ENCODE data around the gene USH1C. TPM values are rescaled to one million over a fixed set of nuclear protein-coding genes. Genes with fewer than 3 reads are reported as not detected.

The USH1C gene
- total RNA-seq, 1 donor from 2014 or later, result 0.72 TPM

- no peak for TF ChIP-seq CTCF (IDR thresholded peaks at IDR 0.05)
- H3K27ac Mint-ChIP-seq (ENCODE audit: unreplicated experiment), result no peak overlapping the region
- H3K4me1 Mint-ChIP-seq (ENCODE audit: low read depth), result no peaks in the 10 kb centered on the region
- peaks cover 40% of the 10 kb centered on the region for H3K27me3 Mint-ChIP-seq (ENCODE audit: low read depth)
- H3K36me3 Mint-ChIP-seq (ENCODE audit: low read depth), result no peaks in the 10 kb centered on the region
- no peak for DNase-seq (ENCODE audit: low spot score)
- H3K9me3 Mint-ChIP-seq (ENCODE audit: low read depth), result no peaks in the 10 kb centered on the region
- no peak overlapping the region for H3K4me3 Mint-ChIP-seq (ENCODE audit: unreplicated experiment)
Measured at GRCh38 chr11:17460406-17460805, 83.8 kb downstream of the USH1C start.

GRCh38 chr11:17459236-17459896 is 84.8 kb downstream of the USH1C start:
- Mint-ChIP-seq H3K4me3 (ENCODE audit: unreplicated experiment) (no peak overlapping the region), H3K36me3 (ENCODE audit: low read depth) (no peaks in the 10 kb centered on the region), H3K27me3 (ENCODE audit: low read depth) (peaks cover 30% of the 10 kb centered on the region), H3K9me3 (ENCODE audit: low read depth) (no peaks in the 10 kb centered on the region), H3K4me1 (ENCODE audit: low read depth) (no peaks in the 10 kb centered on the region), H3K27ac (ENCODE audit: unreplicated experiment) (no peak overlapping the region)
- DNase-seq (ENCODE audit: low spot score), result no peak
- TF ChIP-seq CTCF (IDR thresholded peaks at IDR 0.05), result no peak

GRCh38 chr11:17458268-17458667 is 85.9 kb downstream of the USH1C start:
- Mint-ChIP-seq H3K36me3 (ENCODE audit: low read depth) (no peaks in the 10 kb centered on the region), H3K27ac (ENCODE audit: unreplicated experiment) (no peak overlapping the region), H3K4me3 (ENCODE audit: unreplicated experiment) (no peak overlapping the region), H3K9me3 (ENCODE audit: low read depth) (no peaks in the 10 kb centered on the region), H3K4me1 (ENCODE audit: low read depth) (no peaks in the 10 kb centered on the region), H3K27me3 (ENCODE audit: low read depth) (peaks cover 24% of the 10 kb centered on the region)
- DNase-seq (ENCODE audit: low spot score), result no peak
- no peak for TF ChIP-seq CTCF (IDR thresholded peaks at IDR 0.05)

GRCh38 chr11:17457396-17458173 is 86.6 kb downstream of the USH1C start:
- no peak overlapping the region for H3K27ac Mint-ChIP-seq (ENCODE audit: unreplicated experiment)
- no peaks in the 10 kb centered on the region for H3K4me1 Mint-ChIP-seq (ENCODE audit: low read depth)
- DNase-seq (ENCODE audit: low spot score), result no peak
- peaks cover 21% of the 10 kb centered on the region for H3K27me3 Mint-ChIP-seq (ENCODE audit: low read depth)
- H3K36me3 Mint-ChIP-seq (ENCODE audit: low read depth), result no peaks in the 10 kb centered on the region
- no peak overlapping the region for H3K4me3 Mint-ChIP-seq (ENCODE audit: unreplicated experiment)
- no peak for TF ChIP-seq CTCF (IDR thresholded peaks at IDR 0.05)
- H3K9me3 Mint-ChIP-seq (ENCODE audit: low read depth), result no peaks in the 10 kb centered on the region

GRCh38 chr11:17452668-17453067 is 91.5 kb downstream of the USH1C start:
- TF ChIP-seq CTCF (IDR thresholded peaks at IDR 0.05), result no peak
- H3K4me3 Mint-ChIP-seq (ENCODE audit: unreplicated experiment), result no peak overlapping the region

More at GRCh38 chr11:17452668-17453067, 91.5 kb downstream of the USH1C start:
- no peak for DNase-seq (ENCODE audit: low spot score)
- Mint-ChIP-seq H3K27me3 (ENCODE audit: low read depth) (peaks cover 32% of the 10 kb centered on the region), H3K36me3 (ENCODE audit: low read depth) (no peaks in the 10 kb centered on the region), H3K27ac (ENCODE audit: unreplicated experiment) (no peak overlapping the region), H3K9me3 (ENCODE audit: low read depth) (no peaks in the 10 kb centered on the region), H3K4me1 (ENCODE audit: low read depth) (no peaks in the 10 kb centered on the region)
